IPS DF 4.7 (cell line): ENCODE measurements around the gene GOLGA8H.
"Not testable (repeated sequence)": the region's sequence is repeated elsewhere in the genome, so short reads cannot be mapped to it uniquely, and the experiment has no call there.

Experiments
- DNase-seq: peaks from one replicate; pipeline ENCODE4 v3.0.0-alpha.2; 2013; ENCODE audit warnings: low spot score; ENCODE audit errors: extremely low read depth

GOLGA8H gene

GRCh38 chr15:30603796-30604195 is at the start of gene GOLGA8H:
Gene GOLGA8H (plus strand): TSS chr15:30604028. CDS start chr15:30604126, 98 bp downstream.
- DNase-seq: not testable (repeated sequence)

GRCh38 chr15:30566949-30567348 is 36.9 kb upstream of the GOLGA8H start:
- DNase-seq: not testable (repeated sequence)

- DNase-seq: not testable (repeated sequence)
Measured at GRCh38 chr15:30573012-30573491, 30.8 kb upstream of the GOLGA8H start.

DNA sequence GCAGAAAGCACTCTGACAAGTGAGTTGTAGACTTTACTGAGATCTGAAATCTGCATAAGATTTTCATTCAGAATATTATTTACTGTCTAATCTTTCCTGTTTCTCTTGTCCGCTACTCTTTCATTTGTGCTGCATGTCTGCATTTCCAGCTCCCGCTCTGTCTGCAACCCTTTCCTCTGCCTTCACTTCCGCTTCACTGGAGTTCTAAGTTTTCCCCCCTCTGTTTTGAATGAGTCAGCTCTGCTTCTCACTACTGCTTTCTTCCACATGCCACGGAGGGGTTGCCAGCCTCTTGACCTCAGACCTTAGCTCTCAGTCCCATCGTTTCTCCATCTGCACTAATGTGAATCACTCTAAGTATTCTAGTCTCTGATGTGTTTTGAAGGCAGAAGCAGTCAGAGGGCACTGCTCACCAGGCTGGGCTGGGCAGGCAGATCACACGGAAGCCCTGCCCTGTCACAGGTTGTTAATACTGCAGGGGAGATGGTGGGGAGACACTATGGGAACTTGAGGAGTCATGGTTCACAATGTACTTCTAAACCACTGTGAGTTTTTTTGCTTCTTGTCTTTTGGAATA is 24.3 kb upstream of the GOLGA8H start:
- DNase-seq: not testable (repeated sequence)

DNA sequence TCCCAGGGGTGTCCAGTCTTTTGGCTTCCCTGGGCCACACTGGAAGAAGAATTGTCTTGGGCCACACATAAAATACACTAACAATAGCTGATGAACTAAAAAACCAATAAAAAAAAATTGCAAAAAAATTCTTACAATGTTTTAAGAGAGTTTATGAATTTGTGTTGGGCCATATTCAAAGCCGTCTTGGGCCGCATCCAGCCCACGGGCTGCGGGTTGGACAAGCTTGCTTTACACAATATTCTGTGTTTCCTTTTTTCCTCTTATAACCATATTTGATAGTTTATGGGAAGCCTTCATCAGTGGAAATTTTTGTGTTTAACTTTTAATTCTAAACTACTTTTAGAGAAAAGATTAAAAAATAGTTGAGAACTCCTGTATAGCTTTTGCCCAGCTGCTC is 23.1 kb upstream of the GOLGA8H start:
- not testable (repeated sequence) for DNase-seq

GRCh38 chr15:30598953-30599352 is 4.9 kb upstream of the GOLGA8H start:
- DNase-seq: not testable (repeated sequence)

- DNase-seq: not testable (repeated sequence)
Measured at GRCh38 chr15:30612271-30612670, 8.4 kb downstream of the GOLGA8H start.

DNA sequence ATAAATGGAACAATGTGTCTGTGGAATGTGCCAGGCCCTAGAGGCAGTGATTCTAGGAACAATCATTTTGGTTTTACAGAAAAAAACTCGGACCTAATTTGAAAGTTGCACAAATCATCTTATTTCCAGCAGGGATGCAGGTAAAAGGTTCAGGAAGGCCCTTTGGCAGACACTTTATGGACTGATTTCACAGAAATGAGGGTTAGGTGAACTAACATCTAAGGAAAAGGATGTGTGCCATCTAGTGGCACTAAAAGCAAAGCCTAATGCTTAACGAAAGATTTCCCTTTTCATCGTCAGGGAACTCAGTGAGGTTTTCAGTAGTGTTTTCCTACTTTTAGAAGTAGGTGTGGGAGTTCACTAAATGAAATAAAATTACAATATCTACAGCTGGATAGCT is 17.5 kb downstream of the GOLGA8H start:
- DNase-seq: not testable (repeated sequence)

GRCh38 chr15:30625436-30626193 is 21.8 kb downstream of the GOLGA8H start, which contains the start of gene ARHGAP11B:
Gene ARHGAP11B (plus strand): TSS chr15:30626128.
- DNase-seq: peak; percentile 87

GRCh38 chr15:30626194-30626565 is 22.4 kb downstream of the GOLGA8H start:
- DNase-seq: not testable (repeated sequence)

DNA sequence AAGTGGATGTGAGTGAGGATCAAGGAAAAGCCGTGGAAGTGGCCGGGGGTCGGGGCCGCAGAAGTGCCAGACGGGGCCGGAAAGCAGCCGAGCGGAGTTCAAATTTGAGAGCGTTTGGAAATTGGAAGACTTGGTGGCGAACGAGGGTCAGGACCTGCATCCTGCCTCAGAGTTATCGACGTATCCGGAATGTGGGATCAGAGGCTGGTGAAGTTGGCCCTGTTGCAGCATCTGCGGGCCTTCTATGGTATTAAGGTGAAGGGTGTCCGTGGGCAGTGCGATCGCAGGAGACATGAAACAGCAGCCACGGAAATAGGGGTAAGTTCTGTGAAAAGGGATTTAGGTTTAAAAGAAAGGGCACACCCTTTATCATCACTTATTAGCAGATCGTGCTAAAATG is 22.8 kb downstream of the GOLGA8H start:
- DNase-seq: not testable (repeated sequence)

- DNase-seq: no peak
Measured at GRCh38 chr15:30650012-30650929, 46.4 kb downstream of the GOLGA8H start.

DNA sequence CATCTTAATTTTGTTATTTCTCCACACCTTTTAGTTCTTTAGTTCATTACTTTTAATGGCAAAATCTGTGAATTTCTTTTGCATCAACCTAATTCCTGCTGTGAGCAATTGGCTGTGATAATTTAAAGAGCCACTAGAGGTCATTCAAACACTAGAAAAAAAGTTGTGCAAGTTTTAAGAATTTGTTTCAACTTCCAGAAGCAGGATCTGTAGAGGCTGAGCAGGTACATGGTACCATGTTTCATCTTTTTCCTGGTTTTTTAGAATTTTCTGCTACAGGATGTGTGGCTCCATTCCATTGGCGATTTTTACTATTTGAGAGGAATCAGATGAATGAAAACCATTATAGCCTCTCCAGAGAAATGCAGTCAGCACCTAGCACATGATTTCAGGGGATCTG is 57.3 kb downstream of the GOLGA8H start:
- DNase-seq: not testable (repeated sequence)
